Gastrocnemius medialis (tissue), 4 donors: ENCODE measurements around the gene PSMD14.

Experiments used
- POLR2A ChIP-seq, 2 donors: fragments of 450-650 bp; IDR thresholded peaks; one replicate each; pipeline ENCODE4 v1.6.1; 2017; ENCODE audit warnings: antibody characterized with exemption in 2 of 2, mild to moderate bottlenecking in 2 of 2, moderate library complexity in 2 of 2
- TF ChIP-seq, protein P1 (sequence below), 5 experiments: fragments of 450-650 bp in 3 of 5; fragments of 200-600 bp in 2 of 5; sonication (generic) in 2 of 5; IDR thresholded peaks in 4 of 5; conservative IDR thresholded peaks in 1 of 5; 1 replicate in 4 of 5; 2 replicates in 1 of 5; pipeline ENCODE4 v1.5.1; 2016 to 2019; ENCODE audit warnings: antibody characterized with exemption in 5 of 5, mild to moderate bottlenecking in 3 of 5, moderate library complexity in 3 of 5

DNA sequence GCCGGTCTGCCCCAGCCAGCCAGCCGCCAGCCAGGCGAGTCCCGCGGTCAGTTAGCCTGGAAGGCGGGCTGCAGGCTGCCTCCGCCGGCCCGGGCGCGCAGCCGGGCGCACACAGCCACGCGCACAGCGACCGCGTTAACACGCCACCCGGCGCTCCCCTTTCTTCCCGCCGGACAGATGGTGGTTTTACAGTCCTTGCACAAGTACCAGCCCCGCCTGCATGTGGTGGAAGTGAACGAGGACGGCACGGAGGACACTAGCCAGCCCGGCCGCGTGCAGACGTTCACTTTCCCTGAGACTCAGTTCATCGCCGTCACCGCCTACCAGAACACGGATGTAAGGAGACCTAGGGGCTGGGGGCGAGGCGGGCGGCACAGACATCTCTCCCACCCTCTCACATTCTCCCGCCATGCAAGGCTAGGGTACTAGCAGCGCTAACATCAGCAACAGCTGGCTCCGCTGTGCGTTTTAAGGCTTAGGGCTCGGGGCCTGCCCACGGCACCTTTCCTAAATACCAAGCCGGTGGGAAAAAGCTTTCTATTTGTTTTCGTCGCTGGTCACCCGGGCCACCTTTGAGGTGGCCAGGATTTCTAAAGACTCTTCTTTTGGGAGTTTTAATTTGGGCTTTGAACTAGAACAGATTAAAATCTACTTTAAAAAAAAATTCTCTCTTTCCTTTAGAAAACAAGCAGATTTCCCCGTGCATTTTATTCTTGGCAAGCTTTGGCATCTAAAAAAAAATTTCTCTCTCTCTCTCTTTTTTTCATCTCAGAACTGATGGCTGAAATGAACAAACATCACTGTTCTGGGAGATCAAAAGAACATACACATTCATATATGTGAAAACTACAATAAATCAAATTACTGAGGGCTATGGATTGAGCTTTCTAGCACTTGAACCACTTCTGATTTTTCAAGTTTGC is 110.8 kb downstream of the PSMD14 start:
- TF ChIP-seq, protein P1, sequence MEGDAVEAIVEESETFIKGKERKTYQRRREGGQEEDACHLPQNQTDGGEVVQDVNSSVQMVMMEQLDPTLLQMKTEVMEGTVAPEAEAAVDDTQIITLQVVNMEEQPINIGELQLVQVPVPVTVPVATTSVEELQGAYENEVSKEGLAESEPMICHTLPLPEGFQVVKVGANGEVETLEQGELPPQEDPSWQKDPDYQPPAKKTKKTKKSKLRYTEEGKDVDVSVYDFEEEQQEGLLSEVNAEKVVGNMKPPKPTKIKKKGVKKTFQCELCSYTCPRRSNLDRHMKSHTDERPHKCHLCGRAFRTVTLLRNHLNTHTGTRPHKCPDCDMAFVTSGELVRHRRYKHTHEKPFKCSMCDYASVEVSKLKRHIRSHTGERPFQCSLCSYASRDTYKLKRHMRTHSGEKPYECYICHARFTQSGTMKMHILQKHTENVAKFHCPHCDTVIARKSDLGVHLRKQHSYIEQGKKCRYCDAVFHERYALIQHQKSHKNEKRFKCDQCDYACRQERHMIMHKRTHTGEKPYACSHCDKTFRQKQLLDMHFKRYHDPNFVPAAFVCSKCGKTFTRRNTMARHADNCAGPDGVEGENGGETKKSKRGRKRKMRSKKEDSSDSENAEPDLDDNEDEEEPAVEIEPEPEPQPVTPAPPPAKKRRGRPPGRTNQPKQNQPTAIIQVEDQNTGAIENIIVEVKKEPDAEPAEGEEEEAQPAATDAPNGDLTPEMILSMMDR (IDR thresholded peaks at IDR 0.05 in 4 of 5, conservative IDR thresholded peaks at IDR 0.05 in 1 of 5) = no peak
- no peak for TF ChIP-seq POLR2A (IDR thresholded peaks at IDR 0.05)
